NCI-H524 treated with DMSO at 0.1 percent for 48 hours (cell line): ENCODE measurements around the gene TMEM184A.
A peak's percentile ranks its signal among the peaks of the same experiment; 100 is the strongest.

Experiments
- DNase-seq: peaks from one replicate; lab custom pipeline; 2025; lab: John Stamatoyannopoulos, UW

The TMEM184A gene

GRCh38 chr7:1567896-1568510 lies 12.0 kb upstream of the TMEM184A start:
- no peak for DNase-seq

GRCh38 chr7:1567049-1567771 lies 11.2 kb upstream of the TMEM184A start:
- DNase-seq = no peak

GRCh38 chr7:1566687-1567048 lies 10.7 kb upstream of the TMEM184A start:
- DNase-seq = no peak

- DNase-seq = no peak
Measured at GRCh38 chr7:1564603-1565022, 8.6 kb upstream of the TMEM184A start.

GRCh38 chr7:1563981-1564602 lies 8.1 kb upstream of the TMEM184A start:
- no peak for DNase-seq

GRCh38 chr7:1562597-1563051 lies 6.6 kb upstream of the TMEM184A start:
- DNase-seq = peak; percentile 73

GRCh38 chr7:1562116-1562515 lies 6.1 kb upstream of the TMEM184A start:
- DNase-seq = no peak

- DNase-seq = no peak
Measured at GRCh38 chr7:1561036-1561940, 5.3 kb upstream of the TMEM184A start.

GRCh38 chr7:1560620-1561031 lies 4.6 kb upstream of the TMEM184A start:
- DNase-seq = no peak

- DNase-seq = no peak
Measured at GRCh38 chr7:1559626-1560590, 3.9 kb upstream of the TMEM184A start.

- no peak for DNase-seq
Measured at GRCh38 chr7:1558841-1559625, 3.0 kb upstream of the TMEM184A start.

GRCh38 chr7:1558181-1558811 lies 2.3 kb upstream of the TMEM184A start:
- DNase-seq = no peak

GRCh38 chr7:1557771-1558170 lies 1.8 kb upstream of the TMEM184A start:
- no peak for DNase-seq

GRCh38 chr7:1557006-1557405 lies 1.0 kb upstream of the TMEM184A start:
- DNase-seq = no peak

- DNase-seq = peak; percentile 52
Measured at GRCh38 chr7:1555046-1555812, 776 bp downstream of the TMEM184A start.

GRCh38 chr7:1554333-1555045 lies 1.5 kb downstream of the TMEM184A start:
- DNase-seq = no peak

GRCh38 chr7:1553512-1554210 lies 2.3 kb downstream of the TMEM184A start:
- DNase-seq = no peak

- DNase-seq = no peak
Measured at GRCh38 chr7:1552200-1552599, 3.8 kb downstream of the TMEM184A start.
